Ishikawa (cell line): ENCODE measurements around the gene MUC5B.

Experiments
- EP300 ChIP-seq: IDR thresholded peaks from 2 replicates; pipeline ENCODE4 v1.6.1; 2012; ENCODE audit warnings: borderline replicate concordance
- MAX ChIP-seq: IDR thresholded peaks from 2 replicates; pipeline ENCODE4 v1.6.1; 2012

DNA sequence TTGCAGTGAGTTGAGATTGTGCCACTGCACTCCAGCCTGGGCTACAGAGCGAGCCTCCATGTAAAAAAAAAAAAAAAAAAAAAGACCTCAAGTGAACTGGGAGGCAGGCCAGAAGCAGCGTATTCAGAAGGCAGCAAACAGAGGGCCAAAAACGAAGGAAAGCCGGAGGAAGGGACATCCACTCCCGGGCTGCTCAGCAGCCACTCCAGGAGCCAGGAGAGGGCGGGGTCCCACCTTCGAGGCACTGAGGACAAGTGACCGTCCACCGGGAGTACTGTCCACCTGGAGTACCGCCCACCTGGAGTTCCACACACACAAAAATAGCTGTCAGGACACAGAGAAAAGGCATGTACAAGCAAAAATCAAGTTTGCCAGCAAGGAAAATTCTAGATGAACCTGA is 81.1 kb downstream of the MUC5B start:
- TF ChIP-seq EP300 (no peak), MAX (no peak)
